ENCODE results near the gene VPS35L.

The VPS35L gene

GRCh38 chr16:19705146-19705501, 149.6 kb downstream of the VPS35L start:
- Histone ChIP-seq H2AK5ac (ENCODE audit: low read length) (no peak overlapping the region), H4K12ac (ENCODE audit: low read depth, low read length) (no peak overlapping the region), H3K14ac (ENCODE audit: low read length) (no peak overlapping the region), H3K9ac (ENCODE audit: low read length) (no peak overlapping the region), H3K27ac (ENCODE audit: low read depth, low read length) (peak overlapping the region; percentile 6), H4K91ac (ENCODE audit: low read depth, low read length) (no peak overlapping the region), H2BK120ac (ENCODE audit: insufficient read depth, low read length, poor library complexity) (no peak overlapping the region), H3K23ac (ENCODE audit: low read length) (no peak overlapping the region), H3K4me3 (ENCODE audit: low read depth, low read length) (no peak overlapping the region), H3K27me3 (ENCODE audit: insufficient read depth, low read length) (no peaks in the 10 kb centered on the region), H3K4ac (ENCODE audit: low read depth, low read length) (no peak overlapping the region), H2BK12ac (ENCODE audit: low read length) (no peak overlapping the region), H3K4me1 (ENCODE audit: control insufficient read depth in 1 of 2, insufficient read depth in 2 of 2, low read length in 2 of 2) (peaks cover 14% of the 10 kb centered on the region in 2 experiments), H3K18ac (ENCODE audit: low read length) (no peak overlapping the region), H3K4me2 (ENCODE audit: low read length) (no peak overlapping the region), H3K79me1 (ENCODE audit: low read length) (peaks cover 3% of the 10 kb centered on the region), H2AFZ (ENCODE audit: insufficient read depth, low read length, poor library complexity) (no peak overlapping the region), H3K79me2 (ENCODE audit: control insufficient read depth, insufficient read depth, low read length, poor library complexity) (no peaks in the 10 kb centered on the region), H3K9me3 (ENCODE audit: insufficient read depth, low read depth, low read length) (no peaks in the 10 kb centered on the region), H4K8ac (ENCODE audit: low read depth, low read length) (no peak overlapping the region), H2BK5ac (ENCODE audit: low read depth, low read length, poor library complexity) (no peak overlapping the region), H3K36me3 (ENCODE audit: control insufficient read depth in 1 of 2, insufficient read depth in 2 of 2, low read length in 2 of 2) (peaks cover 41 to 50% of the 10 kb centered on the region in 2 experiments)
- DNase-seq: no peak
- no CpG with 5 or more reads among the region's 8 CpGs for WGBS (ENCODE audit: extremely low coverage, insufficient coverage, insufficient read length)

DNA sequence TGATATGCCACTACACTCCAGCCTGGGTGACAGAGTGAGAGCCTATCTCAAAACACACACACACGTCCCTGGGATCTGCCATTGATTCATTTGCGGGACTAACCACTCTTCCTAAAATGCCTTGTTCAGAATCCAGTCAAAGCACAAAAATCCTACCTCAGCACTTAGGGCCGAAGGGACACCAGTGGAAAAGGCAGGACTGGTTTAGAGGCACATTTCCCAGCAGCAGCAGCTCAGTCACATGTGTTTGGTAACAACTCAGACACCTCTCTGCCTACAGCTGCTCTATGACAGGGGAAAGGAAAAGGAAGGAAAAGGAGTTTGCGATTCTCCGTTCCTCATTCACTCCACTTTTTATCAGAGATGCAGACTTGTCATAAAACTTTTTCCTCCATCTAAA, 150.3 kb downstream of the VPS35L start:
- no peaks in the 10 kb centered on the region for H3K9me3 ChIP-seq (ENCODE audit: insufficient read depth, low read depth, low read length)
- H3K9ac ChIP-seq (ENCODE audit: low read length): no peak overlapping the region
- no peak overlapping the region for H2BK120ac ChIP-seq (ENCODE audit: insufficient read depth, low read length, poor library complexity)
- peaks cover 46 to 55% of the 10 kb centered on the region in 2 experiments for H3K36me3 ChIP-seq (ENCODE audit: control insufficient read depth in 1 of 2, insufficient read depth in 2 of 2, low read length in 2 of 2)
- H4K91ac ChIP-seq (ENCODE audit: low read depth, low read length): no peak overlapping the region
- no peak overlapping the region for H2AFZ ChIP-seq (ENCODE audit: insufficient read depth, low read length, poor library complexity)
- H3K27me3 ChIP-seq (ENCODE audit: insufficient read depth, low read length): no peaks in the 10 kb centered on the region
- H3K4me2 ChIP-seq (ENCODE audit: low read length): no peak overlapping the region
- H2BK12ac ChIP-seq (ENCODE audit: low read length): no peak overlapping the region
- H3K27ac ChIP-seq (ENCODE audit: low read depth, low read length): no peak overlapping the region
- no peak for DNase-seq
- no CpG with 5 or more reads among the region's 5 CpGs for WGBS (ENCODE audit: extremely low coverage, insufficient coverage, insufficient read length)
- peaks cover 3% of the 10 kb centered on the region for H3K79me1 ChIP-seq (ENCODE audit: low read length)
- no peak overlapping the region for H3K4ac ChIP-seq (ENCODE audit: low read depth, low read length)
- no peak overlapping the region for H3K23ac ChIP-seq (ENCODE audit: low read length)
- no peak overlapping the region for H3K14ac ChIP-seq (ENCODE audit: low read length)
- no peak overlapping the region for H2BK5ac ChIP-seq (ENCODE audit: low read depth, low read length, poor library complexity)
- H4K8ac ChIP-seq (ENCODE audit: low read depth, low read length): no peak overlapping the region
- no peaks in the 10 kb centered on the region for H3K79me2 ChIP-seq (ENCODE audit: control insufficient read depth, insufficient read depth, low read length, poor library complexity)
- no peak overlapping the region for H3K4me3 ChIP-seq (ENCODE audit: low read depth, low read length)
- H3K18ac ChIP-seq (ENCODE audit: low read length): no peak overlapping the region
- no peak overlapping the region for H4K12ac ChIP-seq (ENCODE audit: low read depth, low read length)
- H2AK5ac ChIP-seq (ENCODE audit: low read length): no peak overlapping the region
- peaks cover 14% of the 10 kb centered on the region in 2 experiments for H3K4me1 ChIP-seq (ENCODE audit: control insufficient read depth in 1 of 2, insufficient read depth in 2 of 2, low read length in 2 of 2)

GRCh38 chr16:19706846-19707245, 151.3 kb downstream of the VPS35L start:
- DNase-seq: no peak
- Histone ChIP-seq H3K9me3 (ENCODE audit: insufficient read depth, low read depth, low read length) (no peaks in the 10 kb centered on the region), H3K14ac (ENCODE audit: low read length) (no peak overlapping the region), H3K4me2 (ENCODE audit: low read length) (no peak overlapping the region), H3K79me2 (ENCODE audit: control insufficient read depth, insufficient read depth, low read length, poor library complexity) (no peaks in the 10 kb centered on the region), H3K4ac (ENCODE audit: low read depth, low read length) (no peak overlapping the region), H2AFZ (ENCODE audit: insufficient read depth, low read length, poor library complexity) (no peak overlapping the region), H2BK12ac (ENCODE audit: low read length) (no peak overlapping the region), H3K4me3 (ENCODE audit: low read depth, low read length) (no peak overlapping the region), H2BK5ac (ENCODE audit: low read depth, low read length, poor library complexity) (no peak overlapping the region), H4K12ac (ENCODE audit: low read depth, low read length) (no peak overlapping the region), H3K4me1 (ENCODE audit: control insufficient read depth in 1 of 2, insufficient read depth in 2 of 2, low read length in 2 of 2) (peaks cover 14% of the 10 kb centered on the region in 2 experiments), H3K36me3 (ENCODE audit: control insufficient read depth in 1 of 2, insufficient read depth in 2 of 2, low read length in 2 of 2) (peaks cover 55 to 64% of the 10 kb centered on the region in 2 experiments), H3K79me1 (ENCODE audit: low read length) (peaks cover 3% of the 10 kb centered on the region), H3K9ac (ENCODE audit: low read length) (no peak overlapping the region), H3K27ac (ENCODE audit: low read depth, low read length) (no peak overlapping the region), H4K91ac (ENCODE audit: low read depth, low read length) (no peak overlapping the region), H4K8ac (ENCODE audit: low read depth, low read length) (no peak overlapping the region), H3K27me3 (ENCODE audit: insufficient read depth, low read length) (no peaks in the 10 kb centered on the region), H2AK5ac (ENCODE audit: low read length) (no peak overlapping the region), H3K23ac (ENCODE audit: low read length) (no peak overlapping the region), H2BK120ac (ENCODE audit: insufficient read depth, low read length, poor library complexity) (no peak overlapping the region), H3K18ac (ENCODE audit: low read length) (no peak overlapping the region)
- no CpG with 5 or more reads among the region's 15 CpGs for WGBS (ENCODE audit: extremely low coverage, insufficient coverage, insufficient read length)

GRCh38 chr16:19707569-19708295, 152.2 kb downstream of the VPS35L start:
- Histone ChIP-seq H4K12ac (ENCODE audit: low read depth, low read length) (no peak overlapping the region), H3K79me1 (ENCODE audit: low read length) (peaks cover 3% of the 10 kb centered on the region), H3K4me3 (ENCODE audit: low read depth, low read length) (no peak overlapping the region), H3K4me1 (ENCODE audit: control insufficient read depth in 1 of 2, insufficient read depth in 2 of 2, low read length in 2 of 2) (peaks cover 14% of the 10 kb centered on the region in 2 experiments), H2BK120ac (ENCODE audit: insufficient read depth, low read length, poor library complexity) (no peak overlapping the region), H3K14ac (ENCODE audit: low read length) (no peak overlapping the region), H2BK5ac (ENCODE audit: low read depth, low read length, poor library complexity) (no peak overlapping the region), H4K91ac (ENCODE audit: low read depth, low read length) (no peak overlapping the region), H3K27ac (ENCODE audit: low read depth, low read length) (no peak overlapping the region), H2BK12ac (ENCODE audit: low read length) (no peak overlapping the region), H3K36me3 (ENCODE audit: control insufficient read depth in 1 of 2, insufficient read depth in 2 of 2, low read length in 2 of 2) (peaks cover 57 to 67% of the 10 kb centered on the region in 2 experiments), H3K4ac (ENCODE audit: low read depth, low read length) (no peak overlapping the region), H3K79me2 (ENCODE audit: control insufficient read depth, insufficient read depth, low read length, poor library complexity) (no peaks in the 10 kb centered on the region), H3K9ac (ENCODE audit: low read length) (no peak overlapping the region), H3K27me3 (ENCODE audit: insufficient read depth, low read length) (no peaks in the 10 kb centered on the region), H3K9me3 (ENCODE audit: insufficient read depth, low read depth, low read length) (no peaks in the 10 kb centered on the region), H2AFZ (ENCODE audit: insufficient read depth, low read length, poor library complexity) (no peak overlapping the region), H4K8ac (ENCODE audit: low read depth, low read length) (no peak overlapping the region), H3K23ac (ENCODE audit: low read length) (no peak overlapping the region), H3K4me2 (ENCODE audit: low read length) (no peak overlapping the region), H2AK5ac (ENCODE audit: low read length) (no peak overlapping the region), H3K18ac (ENCODE audit: low read length) (no peak overlapping the region)
- WGBS (ENCODE audit: extremely low coverage, insufficient coverage, insufficient read length): 100% methylated on average over 3 of the region's 22 CpGs
- DNase-seq: no peak
